ENCODE measurements around the gene C1orf116.

Gene C1orf116

GRCh38 chr1:207034998-207035397 is 2.4 kb upstream of the C1orf116 start:
- no peak for DNase-seq (ENCODE audit: low spot score)

GRCh38 chr1:207034208-207034607 is 1.7 kb upstream of the C1orf116 start:
- DNase-seq (ENCODE audit: low spot score), result no peak

- no peak for DNase-seq (ENCODE audit: low spot score)
Observed at GRCh38 chr1:207033302-207033701, 746 bp upstream of the C1orf116 start.

GRCh38 chr1:207031632-207032264 is 808 bp downstream of the C1orf116 start:
- no peak for DNase-seq (ENCODE audit: low spot score)

- no peak for DNase-seq (ENCODE audit: low spot score)
Observed at GRCh38 chr1:207031016-207031415, 1.5 kb downstream of the C1orf116 start.

GRCh38 chr1:207030522-207031009 is 2.0 kb downstream of the C1orf116 start:
- DNase-seq (ENCODE audit: low spot score), result no peak

- DNase-seq (ENCODE audit: low spot score), result no peak
Observed at GRCh38 chr1:207029701-207030521, 2.6 kb downstream of the C1orf116 start.

- DNase-seq (ENCODE audit: low spot score), result no peak
Observed at GRCh38 chr1:207028884-207029650, 3.5 kb downstream of the C1orf116 start.

GRCh38 chr1:207027921-207028320 is 4.6 kb downstream of the C1orf116 start:
- DNase-seq (ENCODE audit: low spot score), result no peak

- DNase-seq (ENCODE audit: low spot score), result no peak
Observed at GRCh38 chr1:207027206-207027777, 5.3 kb downstream of the C1orf116 start.

GRCh38 chr1:207026104-207026534 is 6.4 kb downstream of the C1orf116 start:
- DNase-seq (ENCODE audit: low spot score), result peak; percentile 15

- peak; percentile 7 for DNase-seq (ENCODE audit: low spot score)
Observed at GRCh38 chr1:207025146-207025880, 7.2 kb downstream of the C1orf116 start.

- DNase-seq (ENCODE audit: low spot score), result peak; percentile 7
Observed at GRCh38 chr1:207024202-207025145, 8.1 kb downstream of the C1orf116 start.

- DNase-seq (ENCODE audit: low spot score), result no peak
Observed at GRCh38 chr1:207022996-207023679, 9.4 kb downstream of the C1orf116 start.

- no peak for DNase-seq (ENCODE audit: low spot score)
Observed at GRCh38 chr1:207021876-207022596, 10.5 kb downstream of the C1orf116 start.

- peak; percentile 70 for DNase-seq (ENCODE audit: low spot score)
Observed at GRCh38 chr1:207021139-207021861, 11.3 kb downstream of the C1orf116 start.

GRCh38 chr1:207020709-207021107 is 11.8 kb downstream of the C1orf116 start:
- DNase-seq (ENCODE audit: low spot score), result no peak

- no peak for DNase-seq (ENCODE audit: low spot score)
Observed at GRCh38 chr1:207020065-207020708, 12.4 kb downstream of the C1orf116 start.
